SK-N-SH (cell line): Measurements from ENCODE around the gene GJD3. TPM values are rescaled to one million over a fixed set of nuclear protein-coding genes. Genes with fewer than 3 reads are reported as not detected.

Experiments
- CTCF ChIA-PET: fragments of 300-600, 350-600 bp; formaldehyde crosslinking; extraction: SDS; loops from one replicate; lab custom pipeline; 2021; lab: Yijun Ruan, JAX
- POLR2A ChIA-PET: fragments of 350-600 bp; sonication (Branson Sonifier 250); formaldehyde crosslinking; extraction: SDS; loops from one replicate; lab custom pipeline; 2020; ENCODE audit warnings: antibody characterized with exemption, inconsistent platforms; lab: Yijun Ruan, JAX
- DNase-seq: peaks from one replicate; pipeline ENCODE4 v3.0.0; 2012
- H2AFZ ChIP-seq: fragments of 200-600 bp; sonication (generic); 2 replicates; pipeline ENCODE4 v1.8.1; 2016; ENCODE audit warnings: antibody characterized with exemption, mild to moderate bottlenecking, low read depth
- H3F3A ChIP-seq: fragments of 200-600 bp; sonication (generic); replicated peaks from 2 replicates; pipeline ENCODE3; 2016; ENCODE audit warnings: antibody characterized with exemption, mild to moderate bottlenecking; ENCODE audit not compliant: insufficient read depth
- H3K27ac ChIP-seq, 2 experiments: fragments of 200-500 bp in 1 of 2; fragments of 200-600 bp in 1 of 2; sonication (Bioruptor generic) in 1 of 2; sonication (generic), shearing (Covaris generic) in 1 of 2; 2 replicates each; pipeline versions ENCODE4 v1.5.1 to v1.6.1; 2014 to 2016; ENCODE audit warnings: low read depth in 2 of 2, inconsistent platforms in 1 of 2, low read length in 1 of 2, mild to moderate bottlenecking in 1 of 2, mixed read lengths in 1 of 2
- H3K27me3 ChIP-seq: fragments of 200-600 bp; sonication (generic), shearing (Covaris generic); 2 replicates; pipeline ENCODE4 v1.6.1; 2016; ENCODE audit warnings: mixed run types; ENCODE audit not compliant: insufficient read depth
- H3K36me3 ChIP-seq, 2 experiments: fragments of 200-500 bp in 1 of 2; fragments of 200-600 bp in 1 of 2; sonication (Bioruptor generic) in 1 of 2; sonication (generic) in 1 of 2; replicated peaks in 1 of 2; 2 replicates each; pipeline versions ENCODE3 to v1.5.1; 2014 to 2016; ENCODE audit warnings: low read length in 1 of 2, mild to moderate bottlenecking in 1 of 2; ENCODE audit not compliant: insufficient read depth in 2 of 2, control insufficient read depth in 1 of 2
- H3K4me1 ChIP-seq, 2 experiments: fragments of 200-500 bp in 1 of 2; fragments of 200-600 bp in 1 of 2; sonication (Bioruptor generic) in 1 of 2; sonication (generic), shearing (Covaris generic) in 1 of 2; 2 replicates each; pipeline versions ENCODE4 v1.5.1 to v1.6.1; 2014 to 2016; ENCODE audit warnings: low read depth in 1 of 2, low read length in 1 of 2, mixed run types in 1 of 2; ENCODE audit not compliant: insufficient read depth in 2 of 2, control insufficient read depth in 1 of 2
- H3K4me2 ChIP-seq: fragments of 200-600 bp; sonication (generic), shearing (Covaris generic); 2 replicates; pipeline ENCODE4 v1.6.1; 2017; ENCODE audit warnings: mixed run types
- H3K4me3 ChIP-seq, 2 experiments: fragments of 200-500 bp in 1 of 2; fragments of 200-600 bp in 1 of 2; sonication (Bioruptor generic) in 1 of 2; sonication (generic), shearing (Covaris generic) in 1 of 2; 2 replicates each; pipeline versions ENCODE4 v1.5.1 to v1.8.1; 2014 to 2016; ENCODE audit warnings: low read depth in 2 of 2, inconsistent platforms in 1 of 2, low read length in 1 of 2, mild to moderate bottlenecking in 1 of 2, mixed read lengths in 1 of 2, moderate library complexity in 1 of 2
- H3K79me2 ChIP-seq: fragments of 200-600 bp; sonication (generic); 2 replicates; pipeline ENCODE4 v1.8.1; 2017; ENCODE audit warnings: mild to moderate bottlenecking; ENCODE audit not compliant: insufficient read depth
- H3K9ac ChIP-seq: fragments of 200-600 bp; sonication (generic); 2 replicates; pipeline ENCODE4 v1.6.1; 2017; ENCODE audit warnings: mixed run types
- H3K9me2 ChIP-seq: fragments of 200-600 bp; sonication (generic); 2 replicates; pipeline ENCODE4 v1.6.1; 2017; ENCODE audit warnings: mixed run types
- H3K9me3 ChIP-seq: fragments of 200-600 bp; sonication (generic); 2 replicates; pipeline ENCODE4 v1.6.1; 2017; ENCODE audit warnings: mixed run types, mild to moderate bottlenecking, moderate library complexity
- H4K20me1 ChIP-seq: fragments of 200-600 bp; sonication (generic); 2 replicates; pipeline ENCODE4 v1.6.1; 2017; ENCODE audit warnings: mild to moderate bottlenecking, mixed run types; ENCODE audit not compliant: insufficient read depth
- CHD2 ChIP-seq: fragments of 150-350 bp; IDR thresholded peaks from 2 replicates; pipeline ENCODE4 v1.6.1; 2018; ENCODE audit warnings: low read length; ENCODE audit not compliant: partially characterized antibody
- EP300 ChIP-seq, 2 experiments: IDR thresholded peaks; 2 replicates each; pipeline versions ENCODE4 v1.4.0 to v1.6.1; 2012; ENCODE audit warnings: borderline replicate concordance in 1 of 2, low read depth in 1 of 2, low read length in 1 of 2
- FOXJ3 ChIP-seq: sonication (generic); formaldehyde crosslinking; IDR thresholded peaks from 2 replicates; pipeline ENCODE4 v1.5.1; 2020; ENCODE audit warnings: mild to moderate bottlenecking, missing genetic modification reagents
- GABPA ChIP-seq: IDR thresholded peaks from 2 replicates; pipeline ENCODE4 v1.4.0; 2012; ENCODE audit warnings: low read depth, mild to moderate bottlenecking
- GATA2 ChIP-seq: sonication (generic); formaldehyde crosslinking; IDR thresholded peaks from 2 replicates; pipeline ENCODE4 v1.5.0; 2020; ENCODE audit warnings: mild to moderate bottlenecking, missing genetic modification reagents
- JUND ChIP-seq: IDR thresholded peaks from 2 replicates; pipeline ENCODE4 v1.4.0; 2012
- NFIC ChIP-seq: IDR thresholded peaks from 2 replicates; pipeline ENCODE4 v1.4.0; 2012; ENCODE audit warnings: borderline replicate concordance
- POLR2AphosphoS5 ChIP-seq: IDR thresholded peaks from 2 replicates; pipeline ENCODE4 v1.6.1; 2012; ENCODE audit warnings: low read depth, low read length
- RAD21 ChIP-seq: IDR thresholded peaks from 2 replicates; pipeline ENCODE4 v1.6.1; 2012; ENCODE audit warnings: mild to moderate bottlenecking, low read length
- RCOR1 ChIP-seq: fragments of 150-350 bp; IDR thresholded peaks from 2 replicates; pipeline ENCODE4 v1.6.1; 2017; ENCODE audit warnings: antibody characterized with exemption, low read length
- SIN3A ChIP-seq: IDR thresholded peaks from 2 replicates; pipeline ENCODE4 v1.6.1; 2012; ENCODE audit warnings: low read depth, mild to moderate bottlenecking, low read length, moderate library complexity, borderline replicate concordance
- TCF12 ChIP-seq: IDR thresholded peaks from 2 replicates; pipeline ENCODE4 v1.4.0; 2012
- TEAD4 ChIP-seq: IDR thresholded peaks from 2 replicates; pipeline ENCODE4 v1.4.0; 2012; ENCODE audit warnings: mild to moderate bottlenecking, borderline replicate concordance; ENCODE audit not compliant: insufficient read depth
- WGBS: methylation state at CpG from one replicate; pipeline ENCODE4 v1.1.6; 2017; ENCODE audit warnings: low lambda C conversion rate; 5-methylcytosine and 5-hydroxymethylcytosine counted together
- polyA plus RNA-seq, 3 experiments: library from polyadenylated mRNA; depleted of rRNA; stranded (reverse); fragments of >200 nt; gene quantifications; 2 replicates each; pipeline ENCODE4 v1.2.3, GENCODE V29; 2012
- TF ChIP-seq, protein P1 (sequence below): IDR thresholded peaks from 2 replicates; pipeline ENCODE4; 2012
- TF ChIP-seq, protein P2 (sequence below): IDR thresholded peaks from 2 replicates; pipeline ENCODE4 v1.4.0; 2012; ENCODE audit warnings: low read depth

The GJD3 gene
- polyA plus RNA-seq, 1 of the 3 experiments (the other 2 are of a cell fraction) = not detected

DNA sequence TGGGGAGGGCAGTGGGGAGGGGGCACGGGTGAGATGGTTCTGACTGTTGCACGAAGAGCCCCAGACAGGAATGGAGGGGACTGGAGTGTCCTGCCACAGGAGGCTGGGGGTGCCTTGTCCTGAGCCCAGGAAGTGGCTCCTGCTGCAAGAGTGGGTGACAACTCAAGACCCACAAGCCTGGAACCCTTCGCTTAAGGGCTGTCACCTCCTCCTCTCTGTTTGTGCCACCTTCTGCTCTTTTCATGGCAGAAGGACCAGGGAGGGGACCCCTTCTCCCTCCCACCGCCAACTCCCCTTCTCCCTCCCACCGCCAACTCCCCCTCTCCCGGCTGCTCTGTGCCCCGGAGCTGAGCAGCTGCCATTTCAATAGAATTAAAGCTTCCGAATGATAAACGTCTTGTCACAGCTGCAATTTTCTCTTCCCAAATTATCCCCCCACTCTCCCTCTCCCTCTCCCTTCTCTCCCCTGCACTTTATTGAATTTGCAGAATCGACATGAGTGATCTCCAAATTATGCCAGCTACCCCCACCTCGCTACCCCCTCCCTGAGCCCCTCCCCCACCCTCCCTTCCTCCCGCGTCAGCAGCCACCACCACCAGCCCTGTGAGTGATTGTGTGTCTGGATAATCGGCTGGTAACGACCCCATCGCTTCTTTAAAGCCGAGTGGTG lies 13.7 kb downstream of the GJD3 start:
- 67% methylated on average over 15 of the region's 17 CpGs for WGBS
- POLR2A ChIA-PET = interaction anchor here (0.6 to 4.7 kb wide), 13 partner anchors 9 to 1338 kb away, joined by 3 to 24 read pairs (median 4); partner anchors contain the start of genes RARA and SMARCE1

DNA sequence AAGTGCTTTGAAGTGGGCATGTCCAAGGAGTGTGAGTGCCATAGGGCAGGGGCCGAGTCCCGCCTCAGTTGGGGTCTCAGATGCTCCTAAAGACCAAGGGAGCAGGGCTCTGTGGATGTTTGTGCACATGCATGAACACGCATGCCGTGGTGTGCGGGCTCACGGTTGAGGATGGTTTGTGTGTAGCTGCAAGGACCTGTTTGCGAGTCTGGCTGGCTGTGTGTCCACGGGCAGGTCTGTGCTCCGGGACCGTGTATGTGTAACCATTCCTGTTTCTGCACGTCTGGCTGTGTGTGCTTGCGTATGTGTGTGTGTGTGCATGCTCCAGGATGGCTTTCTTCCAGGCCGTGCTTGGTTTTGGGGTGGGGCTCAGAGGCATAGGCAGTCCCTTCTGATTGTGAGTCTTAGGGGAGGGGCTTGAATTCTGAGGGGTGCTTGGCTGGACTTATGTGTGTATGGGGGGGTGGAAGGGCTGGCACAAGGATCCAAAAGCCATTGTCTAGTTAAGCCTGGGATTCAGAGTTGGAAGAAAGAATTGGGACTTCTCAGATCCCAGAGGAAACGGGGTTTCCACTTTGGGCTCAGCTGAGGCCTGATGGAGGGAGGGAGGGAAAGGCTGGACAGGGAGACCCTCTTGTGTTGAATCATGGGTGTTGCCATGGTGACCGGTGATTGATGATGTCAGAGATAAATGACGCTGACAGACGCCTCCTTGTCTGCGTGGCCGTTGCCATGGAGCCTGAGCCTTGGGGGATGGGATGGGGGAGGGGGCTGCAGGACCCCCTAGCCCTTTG lies 14.4 kb downstream of the GJD3 start:
- Histone ChIP-seq H3K9ac (0 out of 2 replicates have a peak overlapping the region, but pooled peaks have one; percentile 1), H3K4me3 (no peak overlapping the region), H3K79me2 (peaks cover 49% of the 10 kb centered on the region), H3F3A (peaks cover 5% of the 10 kb centered on the region), H4K20me1 (peaks cover 54% of the 10 kb centered on the region)
- ChIA-PET POLR2A (interaction anchor here (0.6 to 4.7 kb wide), 9 partner anchors 12 to 1339 kb away, joined by 3 to 24 read pairs (median 9); partner anchors contain the start of gene RARA), CTCF (interaction anchor here (2.4 to 57.6 kb wide), 5 partner anchors 18 to 208 kb away, joined by 9 to 1706 read pairs (median 191); partner anchors contain the start of genes CCR7, CDC6 and RARA)
- TF ChIP-seq FOXJ3 (no peak), TEAD4 (no peak), GATA2 (CRISPR knock-in tag) (peak; percentile 47), TCF12 (no peak), CHD2 (peak; percentile 43), SIN3A (no peak), JUND (no peak)
- TF ChIP-seq, protein P1, sequence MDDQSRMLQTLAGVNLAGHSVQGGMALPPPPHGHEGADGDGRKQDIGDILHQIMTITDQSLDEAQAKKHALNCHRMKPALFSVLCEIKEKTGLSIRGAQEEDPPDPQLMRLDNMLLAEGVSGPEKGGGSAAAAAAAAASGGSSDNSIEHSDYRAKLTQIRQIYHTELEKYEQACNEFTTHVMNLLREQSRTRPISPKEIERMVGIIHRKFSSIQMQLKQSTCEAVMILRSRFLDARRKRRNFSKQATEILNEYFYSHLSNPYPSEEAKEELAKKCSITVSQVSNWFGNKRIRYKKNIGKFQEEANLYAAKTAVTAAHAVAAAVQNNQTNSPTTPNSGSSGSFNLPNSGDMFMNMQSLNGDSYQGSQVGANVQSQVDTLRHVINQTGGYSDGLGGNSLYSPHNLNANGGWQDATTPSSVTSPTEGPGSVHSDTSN = peak; percentile 67
- TF ChIP-seq, all 33 proteins: peak for 3
- Histone ChIP-seq H3K4me1 (peaks cover 48 to 94% of the 10 kb centered on the region in 2 experiments), H3K27me3 (no peaks in the 10 kb centered on the region), H3K27ac (peak overlapping the region; percentile 39 to 99), H3K4me2 (peak overlapping the region; percentile 33; the same call in 1 of the 2 replicates), H2AFZ (no peak overlapping the region), H3K9me2 (no peaks in the 10 kb centered on the region), H3K36me3 (peaks cover 33 to 44% of the 10 kb centered on the region in 2 experiments), H3K9me3 (no peaks in the 10 kb centered on the region)
- 56% methylated on average over 14 of the region's 19 CpGs for WGBS
- peak; percentile 79 for DNase-seq

More for the DNA sequence above, 13.7 kb downstream of the GJD3 start:
- no peaks in the 10 kb centered on the region for H3K9me2 ChIP-seq
- peaks cover 39 to 51% of the 10 kb centered on the region in 2 experiments for H3K36me3 ChIP-seq
- H3K27ac ChIP-seq = peak overlapping the region; percentile 39 to 99
- peak; percentile 87 for DNase-seq
- peaks cover 42% of the 10 kb centered on the region for H3K79me2 ChIP-seq
- H2AFZ ChIP-seq = no peak overlapping the region
- no peaks in the 10 kb centered on the region for H3K27me3 ChIP-seq
- peaks cover 41 to 96% of the 10 kb centered on the region in 2 experiments for H3K4me1 ChIP-seq
- peaks cover 52% of the 10 kb centered on the region for H4K20me1 ChIP-seq
- H3F3A ChIP-seq = peaks cover 6% of the 10 kb centered on the region
- H3K9ac ChIP-seq = no peak overlapping the region
- peak overlapping the region; percentile 33; the same call in 1 of the 2 replicates for H3K4me2 ChIP-seq
- TF ChIP-seq, protein P2, sequence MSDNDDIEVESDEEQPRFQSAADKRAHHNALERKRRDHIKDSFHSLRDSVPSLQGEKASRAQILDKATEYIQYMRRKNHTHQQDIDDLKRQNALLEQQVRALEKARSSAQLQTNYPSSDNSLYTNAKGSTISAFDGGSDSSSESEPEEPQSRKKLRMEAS = no peak
- TF ChIP-seq POLR2AphosphoS5 (no peak), TCF12 (no peak; the same call in 1 of the 2 replicates), RAD21 (peak; percentile 26; the same call in 1 of the 2 replicates), FOXJ3 (peak; percentile 13; the same call in 1 of the 2 replicates), JUND (no peak), GATA2 (CRISPR knock-in tag) (peak; percentile 61), CHD2 (peak; percentile 88), GABPA (no peak), EP300 (IDR thresholded peaks at IDR 0.05; ENCODE audit: borderline replicate concordance in 1 of 2, low read depth in 1 of 2, low read length in 1 of 2) (peak in 1 of 2 experiments; percentile 92; a peak in 2 of 4 replicates), NFIC (no peak), TEAD4 (no peak), RCOR1 (peak; percentile 92)
- CTCF ChIA-PET = interaction anchor here (1.4 to 57.6 kb wide), 8 partner anchors 11 to 207 kb away, joined by 3 to 1706 read pairs (median 173); partner anchors contain the start of genes CCR7, CDC6, RARA and TOP2A
- H3K9me3 ChIP-seq = no peaks in the 10 kb centered on the region
- no peak overlapping the region; a peak in 1 of 4 replicates for H3K4me3 ChIP-seq
